Large intestine (tissue), 3 donors: ENCODE results near the gene LAMA5. TPM values are rescaled to one million over a fixed set of nuclear protein-coding genes. Genes with fewer than 3 reads are reported as not detected.

Experiments used
- DNase-seq, 2 donors: peaks; one replicate each; pipeline versions ENCODE4 v3.0.0 to v3.0.0-alpha.2; 2013
- H3K27ac ChIP-seq: one replicate; pipeline ENCODE4 v1.5.1; 2013; ENCODE audit warnings: low read length
- H3K27me3 ChIP-seq: 2 replicates; pipeline ENCODE4 v1.6.1; 2013; ENCODE audit warnings: low read length; ENCODE audit not compliant: control insufficient read depth, insufficient read depth
- H3K36me3 ChIP-seq: 2 replicates; pipeline ENCODE4 v1.6.1; 2013; ENCODE audit warnings: low read length; ENCODE audit not compliant: control insufficient read depth, insufficient read depth
- H3K4me1 ChIP-seq: one replicate; pipeline ENCODE4 v1.6.1; 2013; ENCODE audit warnings: low read length; ENCODE audit not compliant: control insufficient read depth, insufficient read depth
- H3K4me3 ChIP-seq: one replicate; pipeline ENCODE4 v1.5.1; 2013; ENCODE audit warnings: low read length
- H3K9me3 ChIP-seq: one replicate; pipeline ENCODE4 v1.6.1; 2013; ENCODE audit warnings: mild to moderate bottlenecking, low read depth, low read length, moderate library complexity; ENCODE audit not compliant: control insufficient read depth
- WGBS: methylation state at CpG from one replicate; pipeline ENCODE4 v1.1.5; 2013; ENCODE audit warnings: low lambda C conversion rate; ENCODE audit not compliant: insufficient coverage; 5-methylcytosine and 5-hydroxymethylcytosine counted together
- polyA plus RNA-seq: library from polyadenylated mRNA; unstranded; fragments of 120-200 nt; gene quantifications from one replicate; pipeline ENCODE4 v1.2.1, GENCODE V29; 2013

The LAMA5 gene
- polyA plus RNA-seq, 1 donor = 92.1 TPM

GRCh38 chr20:62403331-62403730 lies 36.2 kb upstream of the LAMA5 start:
- H3K27me3 ChIP-seq = no peaks in the 10 kb centered on the region
- DNase-seq = no peak
- no peak overlapping the region for H3K4me3 ChIP-seq
- H3K36me3 ChIP-seq = peaks cover 17% of the 10 kb centered on the region
- H3K4me1 ChIP-seq = peaks cover 16% of the 10 kb centered on the region
- peaks cover 3% of the 10 kb centered on the region for H3K9me3 ChIP-seq
- no peak overlapping the region for H3K27ac ChIP-seq
- WGBS = no CpG with 5 or more reads among the region's 13 CpGs

- no peak overlapping the region for H3K4me3 ChIP-seq
- H3K27me3 ChIP-seq = no peaks in the 10 kb centered on the region
- H3K9me3 ChIP-seq = peaks cover 7% of the 10 kb centered on the region
- DNase-seq = no peak
- H3K27ac ChIP-seq = no peak overlapping the region
- H3K36me3 ChIP-seq = peaks cover 17% of the 10 kb centered on the region
- no CpG with 5 or more reads among the region's 23 CpGs for WGBS
- H3K4me1 ChIP-seq = peaks cover 9% of the 10 kb centered on the region
Measured at GRCh38 chr20:62402456-62403150, 35.5 kb upstream of the LAMA5 start.

GRCh38 chr20:62401331-62401779 lies 34.2 kb upstream of the LAMA5 start:
- Histone ChIP-seq H3K36me3 (peaks cover 17% of the 10 kb centered on the region), H3K9me3 (peaks cover 5% of the 10 kb centered on the region), H3K27me3 (no peaks in the 10 kb centered on the region), H3K4me3 (no peak overlapping the region), H3K27ac (no peak overlapping the region), H3K4me1 (peaks cover 5% of the 10 kb centered on the region)
- WGBS = 100% methylated on average over 1 of the region's 21 CpGs
- no peak for DNase-seq

- no peak for DNase-seq
- Histone ChIP-seq H3K36me3 (peaks cover 19% of the 10 kb centered on the region), H3K4me3 (no peak overlapping the region), H3K4me1 (no peaks in the 10 kb centered on the region), H3K9me3 (peaks cover 5% of the 10 kb centered on the region), H3K27me3 (no peaks in the 10 kb centered on the region), H3K27ac (no peak overlapping the region)
- WGBS = no CpG with 5 or more reads among the region's 10 CpGs
Measured at GRCh38 chr20:62400541-62400940, 33.4 kb upstream of the LAMA5 start.

GRCh38 chr20:62400021-62400420 lies 32.9 kb upstream of the LAMA5 start:
- no peak for DNase-seq
- no CpG with 5 or more reads among the region's 7 CpGs for WGBS
- H3K27ac ChIP-seq = no peak overlapping the region
- H3K9me3 ChIP-seq = peaks cover 5% of the 10 kb centered on the region
- peaks cover 24% of the 10 kb centered on the region for H3K36me3 ChIP-seq
- no peaks in the 10 kb centered on the region for H3K27me3 ChIP-seq
- no peak overlapping the region for H3K4me3 ChIP-seq
- H3K4me1 ChIP-seq = no peaks in the 10 kb centered on the region

GRCh38 chr20:62398120-62398821 lies 31.2 kb upstream of the LAMA5 start:
- WGBS = no CpG with 5 or more reads among the region's 19 CpGs
- peaks cover 5% of the 10 kb centered on the region for H3K9me3 ChIP-seq
- no peak for DNase-seq
- no peak overlapping the region for H3K4me3 ChIP-seq
- no peaks in the 10 kb centered on the region for H3K27me3 ChIP-seq
- no peaks in the 10 kb centered on the region for H3K4me1 ChIP-seq
- no peak overlapping the region for H3K27ac ChIP-seq
- peaks cover 36% of the 10 kb centered on the region for H3K36me3 ChIP-seq

- Histone ChIP-seq H3K4me3 (no peak overlapping the region), H3K4me1 (no peaks in the 10 kb centered on the region), H3K27me3 (no peaks in the 10 kb centered on the region), H3K36me3 (peaks cover 39% of the 10 kb centered on the region), H3K9me3 (peaks cover 5% of the 10 kb centered on the region), H3K27ac (no peak overlapping the region)
- no CpG with 5 or more reads among the region's 35 CpGs for WGBS
- no peak for DNase-seq
Measured at GRCh38 chr20:62396367-62397239, 29.5 kb upstream of the LAMA5 start.

GRCh38 chr20:62395311-62396242 lies 28.5 kb upstream of the LAMA5 start:
- no peak overlapping the region for H3K27ac ChIP-seq
- no peak overlapping the region for H3K4me3 ChIP-seq
- H3K27me3 ChIP-seq = no peaks in the 10 kb centered on the region
- H3K9me3 ChIP-seq = peaks cover 5% of the 10 kb centered on the region
- no peak for DNase-seq
- no peaks in the 10 kb centered on the region for H3K4me1 ChIP-seq
- WGBS = no CpG with 5 or more reads among the region's 27 CpGs
- H3K36me3 ChIP-seq = peaks cover 42% of the 10 kb centered on the region

GRCh38 chr20:62394248-62395245 lies 27.4 kb upstream of the LAMA5 start:
- H3K36me3 ChIP-seq = peaks cover 47% of the 10 kb centered on the region
- WGBS = no CpG with 5 or more reads among the region's 44 CpGs

More at GRCh38 chr20:62394248-62395245, 27.4 kb upstream of the LAMA5 start:
- no peak for DNase-seq
- H3K9me3 ChIP-seq = peaks cover 5% of the 10 kb centered on the region
- H3K27ac ChIP-seq = no peak overlapping the region
- no peaks in the 10 kb centered on the region for H3K27me3 ChIP-seq
- H3K4me1 ChIP-seq = no peaks in the 10 kb centered on the region
- H3K4me3 ChIP-seq = no peak overlapping the region
